T-helper 2 cell treated with Interferon-gamma antibody and Interleukin-4, amounts not matched to agents 100 ng/mL and 5 ng/mL, for 36 hours (primary cell): ENCODE data around the gene EPB41L4A. TPM values are rescaled to one million over a fixed set of nuclear protein-coding genes. Genes with fewer than 3 reads are reported as not detected.
"Not testable (repeated sequence)": the region's sequence is repeated elsewhere in the genome, so short reads cannot be mapped to it uniquely, and the experiment has no call there.

Source experiments
- intact Hi-C: fragments of 100-400 bp; cut with micrococcal nuclease; formaldehyde crosslinking; loops from one replicate; pipeline ENCODE4 v1.15.1; 2023
- total RNA-seq: library from RNA; stranded (reverse); gene quantifications from 2 replicates; pipeline ENCODE4 v1.2.3, GENCODE V29; 2022

EPB41L4A gene
- total RNA-seq: 0.64 and 0.70 TPM in 2 replicates

GRCh38 chr5:112419164-112419985, at the start of gene EPB41L4A:
EPB41L4A (minus strand) TSS chr5:112419277; CDS start chr5:112419039, 238 bp downstream.
- intact Hi-C loops: loop anchor here (2.0 to 5.0 kb wide), 2 partner anchors 245 to 662 kb away; partner anchors contain the start of gene NREP

- intact Hi-C loops: no loop called here
Observed at GRCh38 chr5:112467485-112467884, 48.4 kb upstream of the EPB41L4A start.

GRCh38 chr5:112466261-112466660, 47.2 kb upstream of the EPB41L4A start:
- intact Hi-C loops: not testable (repeated sequence)

GRCh38 chr5:112447187-112447760, 28.2 kb upstream of the EPB41L4A start:
- intact Hi-C loops: not testable (repeated sequence)

- intact Hi-C loops: no loop called here
Observed at GRCh38 chr5:112445626-112446350, 26.7 kb upstream of the EPB41L4A start.

- intact Hi-C loops: not testable (repeated sequence)
Observed at GRCh38 chr5:112443932-112444331, 24.9 kb upstream of the EPB41L4A start.

GRCh38 chr5:112440031-112440430, 21.0 kb upstream of the EPB41L4A start:
- intact Hi-C loops: no loop called here

- intact Hi-C loops: no loop called here
Observed at GRCh38 chr5:112436144-112436543, 17.1 kb upstream of the EPB41L4A start.

- intact Hi-C loops: no loop called here
Observed at GRCh38 chr5:112434641-112435040, 15.6 kb upstream of the EPB41L4A start.

- intact Hi-C loops: not testable (repeated sequence)
Observed at GRCh38 chr5:112426202-112426601, 7.1 kb upstream of the EPB41L4A start.

- intact Hi-C loops: loop anchor here (2.0 to 5.0 kb wide), 2 partner anchors 245 to 663 kb away; partner anchors contain the start of gene NREP
Observed at GRCh38 chr5:112419986-112420864, 1.1 kb upstream of the EPB41L4A start.

- intact Hi-C loops: loop anchor here (2.0 to 5.0 kb wide), 2 partner anchors 244 to 661 kb away; partner anchors contain the start of gene NREP
Observed at GRCh38 chr5:112418659-112419163, 366 bp downstream of the EPB41L4A start.

GRCh38 chr5:112417931-112418658, 982 bp downstream of the EPB41L4A start:
- intact Hi-C loops: loop anchor here (2.0 to 5.0 kb wide), 2 partner anchors 243 to 661 kb away; partner anchors contain the start of gene NREP

- intact Hi-C loops: loop anchor here (5.0 kb wide), 1 partner anchor 658 kb away; the partner anchor contains the start of gene NREP
Observed at GRCh38 chr5:112415552-112415951, 3.5 kb downstream of the EPB41L4A start.

GRCh38 chr5:112413611-112414010, 5.5 kb downstream of the EPB41L4A start:
- intact Hi-C loops: no loop called here

GRCh38 chr5:112412346-112412745, 6.7 kb downstream of the EPB41L4A start:
- intact Hi-C loops: no loop called here

GRCh38 chr5:112411903-112412302, 7.2 kb downstream of the EPB41L4A start:
- intact Hi-C loops: no loop called here

GRCh38 chr5:112407666-112408065, 11.4 kb downstream of the EPB41L4A start:
- intact Hi-C loops: no loop called here

GRCh38 chr5:112407240-112407639, 11.8 kb downstream of the EPB41L4A start:
- intact Hi-C loops: no loop called here

GRCh38 chr5:112403069-112403468, 16.0 kb downstream of the EPB41L4A start:
- intact Hi-C loops: no loop called here
